Stomach (tissue), 4 donors: ENCODE measurements around the gene DDX25.
A peak's percentile ranks its signal among the peaks of the same experiment; 100 is the strongest.

Source experiments
- EP300 ChIP-seq: sonication (generic); formaldehyde crosslinking; IDR thresholded peaks from one replicate; pipeline ENCODE4 v1.6.1; 2017; ENCODE audit warnings: antibody characterized with exemption
- POLR2AphosphoS5 ChIP-seq, 3 donors: sonication (generic); formaldehyde crosslinking; IDR thresholded peaks; one replicate each; pipeline ENCODE4 v1.6.1; 2016; ENCODE audit warnings: antibody characterized with exemption in 3 of 3
- TF ChIP-seq, protein P1 (sequence below), 7 experiments: fragments of 450-650 bp in 4 of 7; fragments of 200-600 bp in 3 of 7; sonication (generic) in 3 of 7; IDR thresholded peaks; one replicate each; pipeline ENCODE4 v1.5.1; 2016 to 2019; ENCODE audit warnings: antibody characterized with exemption in 7 of 7, control low read depth in 2 of 7, mild to moderate bottlenecking in 1 of 7

DNA sequence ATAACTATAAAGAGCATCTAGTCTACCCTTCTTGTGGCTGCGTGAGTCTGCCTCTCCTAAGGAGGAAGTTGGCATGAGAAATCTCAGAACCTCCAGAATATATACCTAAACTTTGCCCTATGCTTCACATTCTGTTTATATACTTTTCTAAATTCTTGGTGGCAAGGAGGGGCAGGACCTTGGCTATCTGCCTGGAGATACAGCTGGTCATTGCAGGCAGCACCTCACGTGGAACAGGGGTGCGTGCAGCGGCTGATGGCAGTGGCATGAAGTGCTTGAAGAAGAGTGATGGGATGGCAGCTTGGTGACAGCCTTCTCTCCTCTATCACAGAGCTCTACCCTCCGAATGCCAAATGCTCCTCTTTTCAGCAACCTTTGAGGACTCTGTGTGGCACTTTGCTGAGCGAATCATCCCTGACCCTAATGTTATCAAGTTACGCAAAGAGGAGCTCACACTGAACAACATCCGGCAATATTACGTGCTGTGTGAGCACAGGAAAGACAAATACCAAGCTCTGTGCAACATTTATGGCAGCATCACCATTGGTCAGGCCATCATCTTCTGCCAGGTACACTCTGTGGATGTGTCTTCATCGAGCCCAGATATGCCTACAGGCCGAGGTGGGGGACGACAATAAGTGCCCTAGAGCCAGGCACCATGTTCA lies 12.5 kb downstream of the DDX25 start:
- TF ChIP-seq EP300 (no peak), POLR2AphosphoS5 (IDR thresholded peaks at IDR 0.05) (peak in 1 of 3 donors; percentile 59)
- TF ChIP-seq, protein P1, sequence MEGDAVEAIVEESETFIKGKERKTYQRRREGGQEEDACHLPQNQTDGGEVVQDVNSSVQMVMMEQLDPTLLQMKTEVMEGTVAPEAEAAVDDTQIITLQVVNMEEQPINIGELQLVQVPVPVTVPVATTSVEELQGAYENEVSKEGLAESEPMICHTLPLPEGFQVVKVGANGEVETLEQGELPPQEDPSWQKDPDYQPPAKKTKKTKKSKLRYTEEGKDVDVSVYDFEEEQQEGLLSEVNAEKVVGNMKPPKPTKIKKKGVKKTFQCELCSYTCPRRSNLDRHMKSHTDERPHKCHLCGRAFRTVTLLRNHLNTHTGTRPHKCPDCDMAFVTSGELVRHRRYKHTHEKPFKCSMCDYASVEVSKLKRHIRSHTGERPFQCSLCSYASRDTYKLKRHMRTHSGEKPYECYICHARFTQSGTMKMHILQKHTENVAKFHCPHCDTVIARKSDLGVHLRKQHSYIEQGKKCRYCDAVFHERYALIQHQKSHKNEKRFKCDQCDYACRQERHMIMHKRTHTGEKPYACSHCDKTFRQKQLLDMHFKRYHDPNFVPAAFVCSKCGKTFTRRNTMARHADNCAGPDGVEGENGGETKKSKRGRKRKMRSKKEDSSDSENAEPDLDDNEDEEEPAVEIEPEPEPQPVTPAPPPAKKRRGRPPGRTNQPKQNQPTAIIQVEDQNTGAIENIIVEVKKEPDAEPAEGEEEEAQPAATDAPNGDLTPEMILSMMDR (IDR thresholded peaks at IDR 0.05) = no peak
